CD4-positive, alpha-beta T cell treated with Interleukin-6 at 100 ng/mL for 8 hours (primary cell): ENCODE results near the gene ITSN2.
"Not testable (repeated sequence)": the region's sequence is repeated elsewhere in the genome, so short reads cannot be mapped to it uniquely, and the experiment has no call there.

Source experiments
- DNase-seq: peaks from one replicate; pipeline ENCODE4 v3.0.0-alpha.2; 2020; ENCODE audit warnings: mixed read lengths, low spot score

Gene ITSN2

DNA sequence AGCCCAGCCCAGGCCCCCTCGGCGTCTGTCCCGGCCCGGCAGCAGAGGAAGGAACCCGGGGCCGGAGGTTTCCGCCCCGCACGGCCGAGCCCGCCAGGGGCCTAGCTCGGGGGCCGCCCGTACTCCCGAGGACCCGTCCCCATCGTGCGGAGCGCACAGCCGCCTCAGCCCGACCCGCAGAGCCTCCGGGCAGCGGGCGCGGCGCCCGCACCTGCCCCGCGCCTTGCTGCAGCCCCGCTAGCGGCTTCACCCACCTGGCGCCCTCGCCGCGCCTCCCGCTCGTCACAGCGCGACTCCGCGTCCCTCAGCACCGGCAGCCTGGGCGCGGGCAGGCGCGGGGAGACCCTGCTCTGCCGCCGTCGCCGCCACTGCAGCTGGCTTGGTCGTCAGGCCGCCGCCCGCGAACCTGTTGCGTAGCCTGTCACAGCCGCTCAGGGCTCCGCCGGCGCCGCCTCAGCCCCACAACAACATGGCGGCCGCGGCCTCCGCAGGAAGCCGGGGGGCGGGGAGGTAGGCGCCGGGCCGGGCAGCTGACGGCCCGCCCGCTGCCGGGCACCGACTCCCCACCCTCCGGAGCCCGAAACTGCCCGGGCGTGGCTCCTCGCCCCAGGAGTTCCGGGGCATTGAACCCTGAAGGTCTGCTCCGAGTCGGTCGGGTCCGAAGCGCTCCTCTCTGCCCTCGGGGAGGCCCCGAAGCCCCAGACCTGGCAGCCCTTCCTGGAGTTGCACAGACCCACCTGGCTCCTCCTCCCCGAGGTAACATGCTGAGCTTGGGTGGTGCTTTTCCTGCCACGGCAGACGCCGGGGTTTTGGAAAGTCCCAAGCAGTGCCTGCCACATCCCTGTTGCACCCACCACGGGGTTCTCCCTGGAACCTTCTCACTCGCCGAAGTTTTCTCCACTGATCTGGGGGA is at the start of gene ITSN2:
Gene ITSN2 (minus strand): TSS at position 487 of the 913 bp plus-strand sequence. CDS start 32,454 bp downstream, outside the sequence.
- DNase-seq, result peak; percentile 73

DNA sequence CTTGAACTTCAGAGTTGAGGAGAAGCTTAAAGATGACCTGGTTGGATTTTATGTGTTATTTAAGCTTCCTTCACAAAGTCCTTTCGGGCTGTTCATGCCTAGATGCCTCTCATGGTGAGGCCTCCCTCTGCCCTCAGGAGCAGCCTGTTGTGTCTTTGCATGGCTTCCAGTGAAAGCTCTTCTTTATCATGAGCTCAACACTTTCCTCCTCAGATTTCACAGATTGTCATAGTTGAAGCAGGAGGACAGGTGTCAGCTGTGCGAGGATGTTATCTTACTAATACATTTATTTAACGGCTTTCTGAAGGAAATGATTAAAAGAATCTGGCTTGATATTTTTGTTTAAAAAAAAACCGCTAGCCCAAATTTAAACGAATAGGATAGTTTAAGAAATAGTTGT is 48.8 kb upstream of the ITSN2 start:
- DNase-seq, result no peak

GRCh38 chr2:24408704-24409103 is 48.4 kb upstream of the ITSN2 start:
- DNase-seq, result not testable (repeated sequence)

DNA sequence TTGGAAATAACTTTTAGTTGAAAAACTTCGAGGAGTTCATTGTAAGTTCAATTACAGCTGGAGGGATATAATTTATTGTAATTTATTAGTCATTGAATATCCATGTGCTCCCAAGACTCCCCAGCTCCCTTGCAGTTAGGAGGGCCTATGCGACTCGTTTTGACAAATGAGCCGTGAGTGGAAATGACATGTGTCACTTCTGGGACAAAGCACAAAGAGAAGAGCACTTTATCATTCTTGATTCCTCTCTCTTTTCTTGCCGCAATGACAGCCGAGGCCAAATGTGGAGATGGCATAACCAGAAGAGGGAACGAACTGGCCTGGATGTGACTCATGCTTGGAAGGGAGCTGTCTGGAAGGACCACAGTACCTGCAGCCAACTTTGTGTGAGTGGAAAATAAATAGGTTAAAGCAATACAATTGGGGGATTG is 44.2 kb upstream of the ITSN2 start:
- no peak for DNase-seq

DNA sequence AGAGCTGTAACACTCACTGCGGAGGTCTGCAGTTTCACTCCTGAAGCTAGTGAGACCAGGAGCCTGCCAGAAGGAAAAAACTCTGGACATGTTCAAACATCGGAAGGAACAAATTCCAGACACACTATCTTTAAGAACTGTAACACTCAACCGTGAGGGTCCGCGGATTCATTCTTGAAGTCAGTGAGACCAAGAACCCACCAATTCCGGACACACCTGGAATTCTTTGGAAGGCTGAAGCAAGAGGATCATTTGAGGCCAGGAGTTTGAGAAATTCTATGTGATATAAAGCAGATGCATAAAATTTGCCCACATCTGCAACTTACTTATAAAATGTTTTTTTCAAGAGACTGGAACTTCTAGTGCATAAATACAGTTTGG is 43.5 kb upstream of the ITSN2 start:
- DNase-seq, result no peak

DNA sequence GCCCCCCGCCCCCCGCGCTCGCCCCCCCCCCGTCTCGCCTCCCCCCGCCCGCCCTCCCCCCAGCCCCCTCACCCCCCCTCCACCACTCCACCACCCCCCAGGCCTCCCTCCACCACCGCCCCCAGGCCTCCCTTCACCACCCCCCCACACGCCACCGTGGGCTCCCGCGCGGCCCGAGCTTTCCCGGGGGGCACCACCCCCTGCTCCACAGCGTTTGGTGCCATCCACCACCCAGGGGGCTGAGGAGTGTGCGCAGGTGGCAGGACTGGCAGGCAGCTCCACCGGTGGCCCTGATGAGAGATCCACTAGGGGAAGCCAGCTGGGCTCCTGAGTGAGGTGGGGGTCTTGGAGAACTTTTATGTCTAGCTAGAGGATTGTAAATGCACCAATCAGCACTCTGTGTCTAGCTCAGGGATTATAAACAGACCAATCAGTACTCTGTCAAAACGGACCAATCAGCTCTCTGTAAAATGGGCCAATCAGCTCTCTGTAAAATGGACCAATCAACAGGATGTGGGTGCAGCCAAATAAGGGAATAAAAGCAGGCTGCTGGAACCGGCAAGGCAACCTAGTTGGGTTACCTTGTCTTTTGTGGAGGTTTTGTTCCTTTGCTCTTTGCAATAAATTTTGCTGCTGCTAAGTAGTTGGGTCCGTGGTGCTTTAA is 43.0 kb upstream of the ITSN2 start:
- no peak for DNase-seq

DNA sequence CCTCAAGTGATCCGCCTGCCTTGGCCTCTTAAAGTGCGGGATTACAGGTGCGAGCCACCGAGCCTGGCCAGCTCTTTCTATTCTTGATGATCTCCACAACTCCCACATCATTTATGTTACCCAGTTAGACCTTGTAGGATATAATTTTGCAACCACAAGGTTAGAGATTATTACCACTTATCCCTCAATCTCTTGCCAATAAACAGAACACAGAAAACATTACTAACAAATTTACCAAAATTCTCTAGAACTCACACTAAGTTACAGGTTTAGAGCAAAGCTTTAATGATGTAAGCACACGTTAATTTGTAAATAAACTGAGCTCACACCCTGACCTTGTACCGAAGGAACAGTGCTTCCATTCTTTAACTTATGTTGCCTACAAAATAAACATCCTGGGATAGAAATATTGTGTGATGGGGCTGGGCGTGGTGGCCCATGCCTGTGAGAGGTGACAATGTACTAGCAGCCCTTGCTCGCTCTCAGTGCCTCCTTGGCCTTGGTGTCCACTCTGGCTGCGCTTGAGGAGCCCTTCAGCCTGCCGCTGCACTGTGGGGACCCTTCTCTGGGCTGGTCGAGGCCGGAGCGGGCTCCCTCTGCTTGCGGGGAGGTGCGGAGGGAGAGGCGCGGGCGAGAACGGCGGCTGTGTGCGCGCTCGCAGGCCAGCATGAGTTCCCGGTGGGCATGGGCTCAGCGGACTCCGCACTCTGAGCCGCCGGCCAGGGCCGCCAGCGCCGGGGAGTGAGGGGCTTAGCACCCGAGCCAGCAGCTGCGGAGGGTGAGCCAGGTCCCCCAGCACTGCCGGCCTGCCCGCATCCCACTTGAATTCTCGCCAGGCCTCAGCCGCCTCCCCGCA is 42.1 kb upstream of the ITSN2 start:
- no peak for DNase-seq

DNA sequence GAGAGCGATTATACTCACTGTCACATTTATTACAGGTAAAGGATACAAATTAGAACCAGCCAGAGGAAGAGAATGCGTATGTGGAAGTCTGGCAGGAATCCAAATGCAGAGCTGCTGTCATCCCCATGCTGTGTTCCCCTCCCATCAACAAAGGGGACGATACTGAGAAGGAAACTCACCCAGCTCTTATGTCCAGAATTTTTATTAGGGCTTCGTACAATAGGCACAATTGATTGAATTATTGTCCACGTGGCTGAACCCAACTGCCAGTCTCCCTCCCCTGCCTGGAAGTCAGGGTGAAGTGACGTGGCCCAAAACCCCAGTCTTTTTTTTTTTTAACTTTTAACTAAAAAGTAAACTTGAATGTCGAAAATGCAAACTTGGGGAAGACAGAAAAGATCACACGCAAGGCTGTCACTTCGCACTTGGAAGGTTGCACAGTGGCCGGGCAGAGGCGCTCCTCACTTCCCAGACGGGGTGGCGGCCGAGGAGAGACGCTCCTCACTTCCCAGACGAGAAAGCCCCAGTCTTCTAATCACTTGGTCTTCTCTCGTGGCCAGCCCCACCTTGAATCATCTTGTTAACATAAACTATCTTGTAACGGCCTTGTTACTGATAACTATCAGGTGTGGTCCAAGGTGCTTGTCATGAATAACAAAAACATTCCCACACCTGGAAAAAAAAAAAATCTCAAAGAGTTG is 40.0 kb upstream of the ITSN2 start:
- no peak for DNase-seq

DNA sequence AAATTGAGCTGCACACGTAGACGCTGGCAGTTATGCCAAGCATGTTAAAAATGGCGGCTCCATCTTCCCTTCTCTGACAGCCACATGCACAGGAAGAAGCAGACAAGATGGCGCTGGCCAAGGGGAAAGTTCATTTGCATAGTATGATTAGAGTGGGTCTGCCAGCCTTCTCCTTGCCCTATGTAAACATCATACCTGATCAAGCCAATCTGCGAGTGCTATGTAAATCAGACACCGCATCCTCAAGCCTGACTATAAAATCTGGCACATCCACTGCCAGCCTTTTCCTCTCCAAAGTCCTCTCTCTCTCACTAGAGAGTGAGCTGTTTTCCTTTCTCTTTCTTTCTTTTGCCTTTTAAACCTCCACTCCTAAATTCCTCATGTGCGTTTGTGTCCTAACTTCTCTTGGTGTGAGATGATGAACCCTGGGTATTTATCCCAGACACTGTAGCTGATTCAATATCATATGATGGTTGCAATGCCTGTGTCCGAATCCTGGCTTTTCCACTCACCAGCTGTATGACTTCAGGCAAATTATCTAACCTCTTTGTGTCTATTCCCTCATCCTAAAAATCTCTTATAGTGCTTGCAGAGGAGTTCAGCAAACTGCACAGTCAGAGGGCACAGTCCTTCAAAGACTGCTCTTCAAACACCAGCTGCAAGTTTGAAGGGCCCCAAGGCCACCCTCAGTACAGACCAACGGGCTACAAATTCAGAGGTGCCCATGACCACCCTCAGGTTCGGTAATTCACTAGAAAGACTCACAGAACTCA is 39.3 kb upstream of the ITSN2 start:
- DNase-seq, result no peak

DNA sequence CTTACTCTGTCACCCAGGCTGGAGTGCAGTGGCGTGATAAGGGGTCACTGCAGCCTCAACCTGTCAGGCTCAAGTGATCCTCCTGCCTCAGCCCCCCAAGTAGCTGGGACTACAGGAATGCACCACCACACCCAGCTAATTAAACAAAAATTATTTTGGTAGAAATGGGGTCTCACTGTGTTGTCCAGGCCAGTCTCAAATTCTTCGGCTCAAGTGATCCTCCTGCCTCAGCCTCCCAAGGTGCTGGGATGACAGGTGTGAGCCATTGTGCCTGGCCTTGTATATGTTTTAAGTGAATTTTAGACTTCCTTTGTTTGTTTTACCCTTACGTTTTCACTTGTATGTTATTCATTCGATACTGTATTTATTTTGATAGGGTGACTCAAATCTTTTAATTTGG is 34.7 kb upstream of the ITSN2 start:
- no peak for DNase-seq

DNA sequence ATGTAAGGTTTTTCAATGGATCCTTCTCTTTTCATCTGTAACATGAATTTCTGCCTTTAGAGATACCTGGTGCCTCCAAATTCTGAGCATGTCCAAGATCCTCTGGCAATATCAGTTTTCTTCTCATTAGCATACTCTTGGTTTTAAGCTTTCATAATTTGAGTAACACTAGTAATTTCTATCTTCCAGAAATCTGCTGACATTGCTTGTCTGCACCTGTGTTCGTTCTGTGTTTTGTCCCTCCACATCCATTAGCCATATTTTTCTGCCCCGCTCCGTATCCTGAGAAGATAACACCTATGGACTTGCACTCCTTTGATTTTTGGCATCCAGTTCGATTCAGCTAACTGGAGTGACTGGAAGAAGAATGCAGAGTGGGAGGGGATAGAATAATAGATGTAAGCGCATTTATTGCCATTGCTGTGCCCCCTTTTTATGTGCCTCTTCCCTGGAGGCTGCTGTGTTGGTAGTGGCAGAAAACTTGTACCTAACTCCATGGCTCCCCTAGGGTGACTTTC is 32.3 kb upstream of the ITSN2 start:
- DNase-seq, result no peak

- DNase-seq, result no peak
Measured at GRCh38 chr2:24385366-24385765, 25.0 kb upstream of the ITSN2 start.

DNA sequence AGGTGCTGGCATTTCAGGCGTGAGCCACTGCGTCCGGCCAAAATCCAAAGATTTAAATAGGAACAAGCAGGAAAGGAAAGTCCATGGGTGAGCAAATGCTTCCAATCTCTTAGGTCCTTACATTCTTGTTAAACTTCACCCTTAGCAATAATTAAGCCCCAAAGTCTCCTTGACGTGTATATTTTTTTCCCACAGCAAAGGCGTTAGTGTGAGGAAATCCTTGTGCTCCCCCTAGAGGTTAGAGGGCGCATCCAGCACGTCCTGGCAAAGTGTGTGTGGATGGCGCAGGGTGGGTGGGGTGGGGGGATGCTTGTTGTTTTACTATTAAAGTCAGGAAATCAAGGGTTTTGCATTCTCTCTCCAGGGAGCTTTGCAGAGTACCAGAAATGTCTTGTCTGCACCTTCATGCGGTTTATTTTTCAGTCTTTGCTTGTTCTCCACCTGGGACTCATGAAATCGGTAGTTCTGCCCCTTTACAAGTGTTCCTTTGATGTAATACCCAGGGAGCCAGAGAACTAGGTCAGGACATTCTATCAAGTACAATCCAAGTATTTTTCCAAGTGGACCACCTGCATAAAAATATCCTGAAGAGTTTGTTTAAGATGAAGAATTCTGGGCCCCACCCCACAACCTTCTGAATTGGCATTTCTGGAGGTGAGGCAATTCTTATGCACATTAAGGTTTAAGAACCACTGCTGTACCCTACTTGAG is 22.2 kb upstream of the ITSN2 start:
- DNase-seq, result peak; percentile 56

- no peak for DNase-seq
Measured at GRCh38 chr2:24380820-24381219, 20.5 kb upstream of the ITSN2 start.

DNA sequence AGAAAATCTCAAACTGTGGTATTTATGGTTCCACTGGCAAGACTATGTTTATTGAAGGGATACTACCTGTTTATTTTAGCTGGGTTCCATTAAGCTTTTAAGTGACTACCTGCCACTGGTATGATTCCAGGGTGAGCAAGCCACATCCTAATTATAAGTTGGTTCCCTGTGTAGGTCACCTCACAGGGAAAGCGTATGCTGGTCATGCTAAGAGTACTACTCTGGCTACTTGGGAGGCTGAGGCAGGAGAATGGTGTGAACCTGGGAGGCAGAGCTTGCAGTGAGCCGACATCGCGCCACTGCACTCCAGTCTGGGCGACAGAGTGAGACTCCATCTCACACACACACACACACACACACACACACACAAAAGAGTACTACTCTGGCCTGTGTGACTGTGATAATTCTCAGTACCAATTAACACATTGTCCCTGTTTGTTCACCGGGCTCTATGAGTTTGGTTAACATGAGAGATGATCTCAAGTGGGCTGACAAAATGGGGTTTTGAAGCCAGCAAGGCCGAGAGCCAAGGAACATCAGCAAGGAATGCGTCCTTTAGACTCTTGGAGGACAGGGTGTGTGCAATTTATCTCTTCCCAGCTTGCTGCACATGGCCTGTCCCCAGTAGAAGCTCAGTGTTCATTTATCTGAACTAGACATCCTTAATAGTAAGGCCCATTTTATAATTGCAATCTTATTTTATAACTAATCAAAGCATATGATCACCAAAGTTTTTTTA is 15.2 kb upstream of the ITSN2 start:
- DNase-seq, result no peak

DNA sequence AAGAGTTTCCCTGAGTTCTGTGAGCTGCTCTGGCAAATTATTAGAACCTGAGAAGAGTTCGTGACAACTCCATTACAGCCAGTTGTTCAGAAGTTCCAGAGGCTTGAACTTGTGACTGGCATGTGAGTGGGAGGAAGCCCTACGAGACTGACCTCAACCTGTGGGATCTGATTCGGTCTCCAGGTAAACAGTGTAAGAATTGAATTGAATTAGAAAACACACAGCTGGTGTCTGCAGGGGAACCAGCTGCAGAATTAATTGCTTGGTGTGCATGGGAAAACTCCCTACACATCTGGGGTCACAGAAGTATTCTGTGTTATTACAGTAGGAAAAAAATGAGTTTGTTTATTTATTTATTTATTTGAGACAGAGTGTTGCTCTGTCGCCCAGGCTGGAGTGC is 14.0 kb upstream of the ITSN2 start:
- DNase-seq, result no peak

- DNase-seq, result no peak
Measured at GRCh38 chr2:24372033-24372432, 11.7 kb upstream of the ITSN2 start.

GRCh38 chr2:24365826-24366225 is 5.5 kb upstream of the ITSN2 start:
- no peak for DNase-seq

- no peak for DNase-seq
Measured at GRCh38 chr2:24365051-24365450, 4.7 kb upstream of the ITSN2 start.
